Measurements from ENCODE around the gene BTBD7. TPM values are rescaled to one million over a fixed set of nuclear protein-coding genes. Genes with fewer than 3 reads are reported as not detected.
"Not testable (repeated sequence)": the region's sequence is repeated elsewhere in the genome, so short reads cannot be mapped to it uniquely, and the experiment has no call there.

Gene BTBD7
- polyA plus RNA-seq, 1 donor from 2014 or later: 16.1 TPM

DNA sequence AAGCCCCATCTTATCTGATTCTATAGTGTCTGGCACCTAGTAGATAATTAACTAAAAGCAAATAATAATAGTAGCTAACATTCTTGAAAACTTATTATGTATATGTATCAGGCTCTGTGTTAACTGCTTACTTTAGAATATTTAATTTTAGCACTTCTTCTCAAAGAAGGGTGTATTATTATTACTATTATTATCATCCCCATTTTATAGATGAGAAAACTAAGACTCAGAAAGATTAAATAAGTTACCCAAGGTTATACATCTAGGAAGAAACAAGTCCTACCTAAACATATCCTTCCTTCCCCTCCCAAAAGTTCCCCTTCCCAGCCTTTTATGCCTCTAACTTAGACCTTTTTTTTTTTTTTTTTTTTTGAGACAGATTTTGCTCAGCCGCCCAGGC is 64.4 kb downstream of the BTBD7 start:
- H3K4me3 Mint-ChIP-seq: no peak overlapping the region
- H3K9me3 Mint-ChIP-seq: no peaks in the 10 kb centered on the region
- H3K36me3 Mint-ChIP-seq: peaks cover 2% of the 10 kb centered on the region

DNA sequence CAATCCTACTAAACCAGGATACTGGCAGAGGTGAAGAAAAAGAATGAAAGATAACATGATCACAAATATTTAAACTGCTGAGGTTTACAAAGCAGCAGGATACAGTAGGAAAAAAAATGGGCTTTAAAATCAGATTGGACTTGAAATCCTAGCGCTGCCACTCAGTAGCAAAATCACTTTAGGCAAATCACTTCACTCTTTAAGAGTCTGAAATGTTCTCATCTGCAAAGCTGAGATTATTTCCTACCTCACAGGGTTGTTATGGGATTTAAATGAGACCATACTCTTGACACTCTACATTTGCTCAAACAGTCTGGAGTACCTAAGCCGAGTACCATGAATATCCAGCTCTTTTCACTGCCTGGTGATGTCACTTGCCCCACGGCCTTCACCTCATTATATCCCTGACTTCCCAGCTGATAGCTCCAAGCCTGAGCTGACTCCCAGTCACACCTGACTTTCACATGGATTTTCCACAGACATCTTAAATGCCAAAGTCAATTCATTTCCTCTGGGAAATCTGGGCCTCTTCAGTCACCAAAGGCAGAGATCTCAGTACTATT is 65.6 kb downstream of the BTBD7 start:
- no peaks in the 10 kb centered on the region for H3K27me3 Mint-ChIP-seq
- H3K9me3 Mint-ChIP-seq: no peaks in the 10 kb centered on the region
- peaks cover 2% of the 10 kb centered on the region for H3K36me3 Mint-ChIP-seq
- H3K4me1 Mint-ChIP-seq: peaks cover 4 to 20% (median 8%) of the 10 kb centered on the region in 3 donors
- no peak overlapping the region for H3K4me3 Mint-ChIP-seq
- H3K27ac Mint-ChIP-seq: no peak overlapping the region

More for the DNA sequence above, 64.4 kb downstream of the BTBD7 start:
- H3K4me1 Mint-ChIP-seq: peaks cover 4 to 22% (median 8%) of the 10 kb centered on the region in 3 donors
- no peaks in the 10 kb centered on the region for H3K27me3 Mint-ChIP-seq
- H3K27ac Mint-ChIP-seq: no peak overlapping the region

- no peak overlapping the region for H3K4me3 Mint-ChIP-seq
- H3K27me3 Mint-ChIP-seq: no peaks in the 10 kb centered on the region
- peaks cover 2% of the 10 kb centered on the region for H3K36me3 Mint-ChIP-seq
- H3K27ac Mint-ChIP-seq: no peak overlapping the region
- peaks cover 4 to 20% (median 4%) of the 10 kb centered on the region in 3 donors for H3K4me1 Mint-ChIP-seq
- no peaks in the 10 kb centered on the region for H3K9me3 Mint-ChIP-seq
These were observed 66.7 kb downstream of the BTBD7 start for GRCh38 chr14:93266127-93266526.

DNA sequence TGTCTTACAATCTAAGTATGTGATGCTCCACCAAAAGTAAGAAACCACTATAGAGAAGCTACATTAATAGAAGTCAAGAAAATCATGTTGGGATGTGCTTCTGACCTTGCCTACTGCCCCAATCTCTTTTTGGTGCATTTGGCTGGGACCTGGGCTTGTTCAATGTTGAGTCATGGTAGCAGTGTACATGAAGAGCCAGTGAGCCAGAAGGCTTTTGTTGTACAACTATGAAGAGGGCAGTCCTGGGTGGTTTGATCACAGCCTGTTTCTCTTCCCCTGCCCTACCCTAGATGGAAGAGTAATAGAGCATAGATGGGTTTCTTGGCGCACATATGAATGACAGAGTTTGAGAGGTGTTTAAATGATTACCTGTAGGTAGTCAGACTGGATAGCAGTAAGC is 69.4 kb downstream of the BTBD7 start:
- H3K4me1 Mint-ChIP-seq: peaks cover 4 to 13% (median 4%) of the 10 kb centered on the region in 3 donors
- no peak overlapping the region for H3K27ac Mint-ChIP-seq
- no peak overlapping the region for H3K4me3 Mint-ChIP-seq
- H3K9me3 Mint-ChIP-seq: no peaks in the 10 kb centered on the region
- H3K36me3 Mint-ChIP-seq: peaks cover 2% of the 10 kb centered on the region
- H3K27me3 Mint-ChIP-seq: no peaks in the 10 kb centered on the region

DNA sequence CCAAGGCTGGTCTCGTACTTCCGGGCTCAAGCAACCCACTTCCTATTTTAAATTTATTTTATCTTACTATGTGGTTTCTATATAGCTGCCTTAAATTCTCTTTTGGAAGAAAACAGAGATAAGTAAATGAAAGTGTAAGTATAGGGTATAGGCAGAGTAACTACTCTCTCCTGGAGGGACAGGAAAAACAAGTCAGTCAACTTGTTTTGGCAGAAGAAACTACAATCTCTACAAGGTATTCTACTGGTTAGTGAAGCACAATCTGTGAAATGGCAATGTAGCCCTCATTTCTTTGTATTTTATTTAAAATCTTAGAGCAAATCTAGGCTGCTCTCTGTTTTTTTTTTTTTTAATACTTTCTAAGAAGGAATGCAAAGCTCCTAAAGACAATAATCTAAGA is 70.4 kb downstream of the BTBD7 start:
- H3K27me3 Mint-ChIP-seq: no peaks in the 10 kb centered on the region
- H3K4me1 Mint-ChIP-seq: peaks cover 4 to 13% (median 4%) of the 10 kb centered on the region in 3 donors
- H3K36me3 Mint-ChIP-seq: peaks cover 2% of the 10 kb centered on the region
- H3K9me3 Mint-ChIP-seq: no peaks in the 10 kb centered on the region
- H3K4me3 Mint-ChIP-seq: no peak overlapping the region
- H3K27ac Mint-ChIP-seq: no peak overlapping the region

DNA sequence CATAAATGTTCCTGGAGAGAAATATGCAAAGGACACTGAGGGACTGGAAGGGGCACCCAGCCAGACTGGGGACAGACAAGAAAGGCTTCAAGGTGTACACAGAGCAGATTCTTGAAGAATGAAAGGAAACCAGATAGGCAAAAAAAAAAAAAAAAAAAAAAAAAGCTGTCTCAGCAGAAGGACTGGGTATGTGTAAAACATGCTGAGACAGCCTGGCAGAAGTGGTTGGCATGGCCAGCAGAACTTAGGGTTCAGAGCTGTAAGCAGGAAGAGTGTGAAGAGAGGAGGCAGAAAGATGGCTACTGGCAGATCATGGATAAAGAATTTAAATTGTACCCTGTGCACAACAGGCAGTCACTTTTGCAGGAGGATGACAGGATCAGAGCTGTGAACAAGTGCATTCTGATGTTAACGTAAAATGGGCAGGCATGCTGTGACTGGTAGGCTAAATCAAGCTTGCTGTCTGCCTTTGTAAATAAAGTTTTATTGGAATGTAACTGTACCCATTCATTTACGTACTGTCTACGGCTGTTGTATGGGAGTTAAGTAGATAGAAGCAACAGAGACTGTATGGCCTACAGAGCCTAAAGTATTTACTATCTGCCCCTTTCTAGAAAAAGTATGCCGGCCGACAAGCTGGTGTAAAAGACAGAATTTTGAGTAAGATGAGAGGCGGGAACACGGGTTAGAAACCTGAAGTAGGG is 83.6 kb downstream of the BTBD7 start:
- Mint-ChIP-seq H3K36me3 (peaks cover 13% of the 10 kb centered on the region), H3K9me3 (peaks cover 0 to 3% (median 0%) of the 10 kb centered on the region in 3 donors), H3K27ac (peak overlapping the region in 1 of 3 donors; percentile 68), H3K4me1 (peaks cover 0 to 3% (median 0%) of the 10 kb centered on the region in 3 donors), H3K4me3 (no peak overlapping the region), H3K27me3 (no peaks in the 10 kb centered on the region)

DNA sequence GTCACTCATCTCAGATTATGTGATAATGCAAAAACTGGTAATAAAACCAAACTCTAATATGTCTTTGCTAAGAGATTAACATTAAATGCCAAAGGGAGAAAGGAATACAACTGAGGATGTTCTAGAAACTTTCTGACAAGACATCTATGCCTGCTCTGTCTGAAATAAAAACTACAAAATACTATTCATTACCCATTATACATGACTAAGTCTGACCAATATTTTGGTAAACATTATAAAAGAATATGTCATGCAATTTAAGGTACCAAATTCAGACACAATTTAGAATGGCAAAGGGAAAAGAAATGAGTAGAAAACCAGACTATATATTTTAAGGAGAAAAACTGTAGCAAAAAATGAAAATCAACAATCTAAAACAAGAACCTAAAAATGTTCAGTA is 86.3 kb downstream of the BTBD7 start:
- H3K4me3 Mint-ChIP-seq: no peak overlapping the region
- H3K36me3 Mint-ChIP-seq: peaks cover 16% of the 10 kb centered on the region
- H3K27ac Mint-ChIP-seq: no peak overlapping the region
- H3K4me1 Mint-ChIP-seq: peaks cover 0 to 3% (median 0%) of the 10 kb centered on the region in 3 donors
- no peaks in the 10 kb centered on the region for H3K9me3 Mint-ChIP-seq
- H3K27me3 Mint-ChIP-seq: no peaks in the 10 kb centered on the region

DNA sequence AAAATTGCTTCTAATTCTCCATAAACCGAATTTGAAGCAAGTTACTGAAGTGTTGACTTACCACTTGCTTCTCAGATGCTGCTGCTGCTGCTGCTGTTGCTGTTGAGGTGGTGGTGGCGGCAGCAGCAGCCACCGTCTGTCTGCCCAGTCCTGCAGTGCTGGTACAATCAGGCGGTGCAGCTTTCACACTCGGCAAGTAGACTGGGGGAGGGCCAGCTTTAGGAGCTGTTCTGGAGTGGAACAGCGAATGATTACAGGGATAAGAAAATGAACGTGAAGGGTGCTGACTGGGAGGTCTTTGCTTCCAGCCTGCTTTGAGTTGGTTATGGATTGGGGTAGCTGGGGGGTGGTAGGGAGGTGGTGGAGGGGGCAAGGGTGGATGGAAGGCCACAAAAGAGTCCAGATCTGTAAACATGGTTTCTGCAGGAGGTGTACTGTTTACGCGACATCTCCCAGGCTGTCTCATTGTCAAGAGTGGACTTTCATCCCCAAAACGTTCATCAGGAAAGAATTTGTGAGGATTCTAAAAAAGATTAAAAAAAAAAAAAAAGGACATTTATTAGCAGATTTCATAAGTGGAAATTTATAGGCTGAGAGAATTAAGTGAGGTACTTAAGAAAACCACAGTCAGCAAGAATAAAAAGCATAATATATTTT is 86.9 kb downstream of the BTBD7 start:
- Mint-ChIP-seq H3K4me1 (peaks cover 0 to 3% (median 0%) of the 10 kb centered on the region in 3 donors), H3K36me3 (peaks cover 15% of the 10 kb centered on the region), H3K4me3 (no peak overlapping the region), H3K27me3 (no peaks in the 10 kb centered on the region), H3K9me3 (no peaks in the 10 kb centered on the region), H3K27ac (no peak overlapping the region)

DNA sequence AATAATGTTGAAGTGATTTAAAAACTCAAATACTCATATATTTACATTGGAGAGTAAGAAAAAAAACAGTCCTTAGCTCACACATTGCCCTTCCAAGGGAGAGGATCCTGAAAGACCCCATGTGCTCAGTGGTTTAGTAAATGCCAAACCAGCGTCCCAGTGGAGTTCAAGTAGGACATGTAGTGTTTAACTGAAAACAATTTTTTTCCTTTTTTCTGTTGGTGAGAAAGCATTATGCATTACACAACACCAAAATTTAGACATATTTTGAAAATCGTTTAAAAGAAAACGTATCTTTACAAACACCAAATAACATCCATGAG is 92.2 kb downstream of the BTBD7 start:
- no peaks in the 10 kb centered on the region for H3K4me1 Mint-ChIP-seq
- peaks cover 10% of the 10 kb centered on the region for H3K36me3 Mint-ChIP-seq
- H3K27me3 Mint-ChIP-seq: no peaks in the 10 kb centered on the region
- H3K27ac Mint-ChIP-seq: no peak overlapping the region
- no peaks in the 10 kb centered on the region for H3K9me3 Mint-ChIP-seq
- no peak overlapping the region for H3K4me3 Mint-ChIP-seq

- Mint-ChIP-seq H3K36me3 (peaks cover 8% of the 10 kb centered on the region), H3K4me3 (no peak overlapping the region), H3K27me3 (no peaks in the 10 kb centered on the region), H3K4me1 (peaks cover 0 to 1% (median 0%) of the 10 kb centered on the region in 3 donors), H3K27ac (no peak overlapping the region), H3K9me3 (no peaks in the 10 kb centered on the region)
These were observed 92.8 kb downstream of the BTBD7 start for GRCh38 chr14:93239869-93240677.

DNA sequence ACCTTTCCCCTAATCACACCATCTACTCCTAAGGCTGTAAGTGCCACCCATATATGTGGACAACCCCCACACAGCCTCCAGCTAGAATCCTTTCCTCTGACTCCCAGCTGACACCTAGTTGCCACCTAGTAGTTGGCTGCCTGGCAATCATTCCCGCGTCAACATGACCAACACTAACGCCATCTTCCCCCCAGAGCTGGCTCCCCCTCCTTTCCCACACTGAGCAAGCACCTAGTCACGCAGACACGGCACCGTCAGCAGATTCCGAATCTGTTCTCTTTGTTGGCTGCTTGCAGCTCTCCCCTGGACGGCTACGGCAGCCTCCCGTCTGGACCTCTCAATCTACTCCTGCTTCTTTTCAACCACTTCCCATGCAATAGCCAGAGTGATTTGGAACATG is 98.0 kb downstream of the BTBD7 start:
- no peaks in the 10 kb centered on the region for H3K9me3 Mint-ChIP-seq
- peaks cover 3 to 10% (median 4%) of the 10 kb centered on the region in 3 donors for H3K4me1 Mint-ChIP-seq
- H3K27me3 Mint-ChIP-seq: peaks cover 1% of the 10 kb centered on the region
- H3K4me3 Mint-ChIP-seq: peak overlapping the region in 1 of 4 donors; percentile 39
- peak overlapping the region in 1 of 3 donors; percentile 49 for H3K27ac Mint-ChIP-seq
- peaks cover under 1% of the 10 kb centered on the region for H3K36me3 Mint-ChIP-seq

GRCh38 chr14:93233078-93233477 is 99.8 kb downstream of the BTBD7 start:
- H3K27me3 Mint-ChIP-seq, H3K27ac Mint-ChIP-seq, H3K36me3 Mint-ChIP-seq, H3K4me1 Mint-ChIP-seq, H3K9me3 Mint-ChIP-seq: not testable (repeated sequence)
- peak overlapping the region in 1 of 4 donors; percentile 32 for H3K4me3 Mint-ChIP-seq

DNA sequence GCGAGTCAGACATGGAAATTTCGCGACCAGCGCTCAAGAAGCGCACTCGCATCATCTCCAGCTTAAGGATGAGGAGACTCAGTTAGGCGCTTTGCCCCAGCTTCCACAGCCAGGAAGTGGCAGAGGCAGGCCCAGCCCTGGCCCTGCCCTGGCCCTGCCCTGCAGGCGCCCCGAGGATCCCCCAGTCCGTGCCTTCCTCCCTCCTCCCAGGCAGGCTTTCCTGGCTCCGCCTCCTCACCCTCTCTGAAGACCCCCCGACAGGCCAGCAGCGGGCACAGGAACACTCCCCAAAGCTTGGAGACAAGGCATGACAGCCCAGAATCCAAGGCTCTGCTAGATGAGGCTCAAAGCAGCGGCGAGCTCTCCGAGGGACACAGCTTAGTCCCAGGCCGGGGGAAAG is 100.7 kb downstream of the BTBD7 start:
- Mint-ChIP-seq H3K9me3 (no peaks in the 10 kb centered on the region), H3K27me3 (peaks cover 1% of the 10 kb centered on the region), H3K36me3 (peaks cover 11% of the 10 kb centered on the region), H3K4me1 (peaks cover 3 to 10% (median 4%) of the 10 kb centered on the region in 3 donors), H3K4me3 (peak overlapping the region in 2 of 4 donors; percentile 34 to 81), H3K27ac (no peak overlapping the region)

- peaks cover 11% of the 10 kb centered on the region for H3K36me3 Mint-ChIP-seq
- H3K4me3 Mint-ChIP-seq: peak overlapping the region in 2 of 4 donors; percentile 57 to 81
- H3K4me1 Mint-ChIP-seq: peaks cover 3 to 10% (median 4%) of the 10 kb centered on the region in 3 donors
- no peaks in the 10 kb centered on the region for H3K9me3 Mint-ChIP-seq
- no peak overlapping the region for H3K27ac Mint-ChIP-seq
- H3K27me3 Mint-ChIP-seq: peaks cover 1% of the 10 kb centered on the region
These were observed 101.5 kb downstream of the BTBD7 start for GRCh38 chr14:93231129-93231979.
